NCI-H2227 treated with DMSO at 0.1 percent for 48 hours (cell line): ENCODE measurements around the gene KCNQ1.

Source experiments
- DNase-seq: peaks from one replicate; lab custom pipeline; 2025; lab: John Stamatoyannopoulos, UW

KCNQ1 gene

GRCh38 chr11:2796508-2797113 is 351.8 kb downstream of the KCNQ1 start:
- DNase-seq = no peak

GRCh38 chr11:2797121-2797711 is 352.4 kb downstream of the KCNQ1 start:
- no peak for DNase-seq

- no peak for DNase-seq
Observed at GRCh38 chr11:2797741-2798361, 353.0 kb downstream of the KCNQ1 start.

GRCh38 chr11:2798951-2799761 is 354.3 kb downstream of the KCNQ1 start:
- no peak for DNase-seq

- no peak for DNase-seq
Observed at GRCh38 chr11:2799881-2800654, 355.3 kb downstream of the KCNQ1 start.

- DNase-seq = no peak
Observed at GRCh38 chr11:2800655-2801531, 356.1 kb downstream of the KCNQ1 start.

GRCh38 chr11:2801711-2802388 is 357.0 kb downstream of the KCNQ1 start:
- DNase-seq = no peak

- no peak for DNase-seq
Observed at GRCh38 chr11:2802389-2803185, 357.8 kb downstream of the KCNQ1 start.

- DNase-seq = no peak
Observed at GRCh38 chr11:2803186-2804091, 358.6 kb downstream of the KCNQ1 start.

- DNase-seq = no peak
Observed at GRCh38 chr11:2804189-2804588, 359.4 kb downstream of the KCNQ1 start.

- DNase-seq = no peak
Observed at GRCh38 chr11:2804701-2805387, 360.0 kb downstream of the KCNQ1 start.

- DNase-seq = no peak
Observed at GRCh38 chr11:2805388-2806056, 360.7 kb downstream of the KCNQ1 start.

GRCh38 chr11:2806351-2807024 is 361.7 kb downstream of the KCNQ1 start:
- no peak for DNase-seq

- DNase-seq = no peak
Observed at GRCh38 chr11:2807025-2807681, 362.3 kb downstream of the KCNQ1 start.

GRCh38 chr11:2807801-2808241 is 363.0 kb downstream of the KCNQ1 start:
- no peak for DNase-seq
